ENCODE results near the gene IMPG2.

- TF ChIP-seq EZH2 (IDR thresholded peaks at IDR 0.05; ENCODE audit: borderline replicate concordance, insufficient read depth, low read depth, low read length, poor library complexity, severe bottlenecking), result no peak
- no peak for TF ChIP-seq CTCF (IDR thresholded peaks at IDR 0.05)
These were observed 67.0 kb downstream of the IMPG2 start for GRCh38 chr3:101253396-101253795.
